ENCODE measurements around the gene PRIMPOL.

Gene PRIMPOL

DNA sequence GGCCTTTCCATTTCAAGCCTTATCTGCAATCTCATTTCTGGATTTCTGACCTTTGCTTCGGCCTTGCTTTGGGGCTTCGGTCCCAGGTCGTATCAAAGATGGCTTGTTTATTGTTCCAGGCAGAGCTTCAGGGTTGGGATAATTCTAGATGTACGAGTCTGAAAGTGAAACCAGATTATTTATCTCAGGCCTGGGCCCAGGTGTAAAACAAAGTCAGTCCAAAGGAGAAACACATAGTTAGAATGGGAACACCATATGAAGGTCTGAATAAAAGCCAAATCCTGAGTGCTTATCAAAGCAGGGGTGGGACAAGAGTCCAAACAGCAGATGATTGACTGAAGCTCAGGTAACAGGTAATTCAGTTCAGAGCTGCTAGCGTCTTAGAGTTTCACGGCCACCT is 17.1 kb downstream of the PRIMPOL start:
- Histone ChIP-seq H3K4me1 (ENCODE audit: control insufficient read depth, low read length) (peaks cover 16% of the 10 kb centered on the region), H4K20me1 (ENCODE audit: control insufficient read depth, insufficient read depth, low read depth, low read length) (no peaks in the 10 kb centered on the region), H3K9me2 (replicated peaks; ENCODE audit: control insufficient read depth, low read length) (no peaks in the 10 kb centered on the region), H3K4me2 (ENCODE audit: low read length) (no peak overlapping the region), H3F3A (ENCODE audit: control insufficient read depth, insufficient read depth) (peaks cover 6% of the 10 kb centered on the region; the same call in 1 of the 2 replicates), H3K27ac (ENCODE audit: low read depth, low read length) (no peak overlapping the region), H3K79me2 (ENCODE audit: control insufficient read depth, low read length) (no peaks in the 10 kb centered on the region), H3K9me3 (ENCODE audit: control insufficient read depth, insufficient read depth, low read length) (no peaks in the 10 kb centered on the region), H3K27me3 (ENCODE audit: control insufficient read depth, low read length) (no peaks in the 10 kb centered on the region), H3K36me3 (ENCODE audit: control insufficient read depth, low read length) (peaks cover 39% of the 10 kb centered on the region), H3K4me3 (ENCODE audit: low read length) (no peak overlapping the region)
- TF ChIP-seq, protein P1, sequence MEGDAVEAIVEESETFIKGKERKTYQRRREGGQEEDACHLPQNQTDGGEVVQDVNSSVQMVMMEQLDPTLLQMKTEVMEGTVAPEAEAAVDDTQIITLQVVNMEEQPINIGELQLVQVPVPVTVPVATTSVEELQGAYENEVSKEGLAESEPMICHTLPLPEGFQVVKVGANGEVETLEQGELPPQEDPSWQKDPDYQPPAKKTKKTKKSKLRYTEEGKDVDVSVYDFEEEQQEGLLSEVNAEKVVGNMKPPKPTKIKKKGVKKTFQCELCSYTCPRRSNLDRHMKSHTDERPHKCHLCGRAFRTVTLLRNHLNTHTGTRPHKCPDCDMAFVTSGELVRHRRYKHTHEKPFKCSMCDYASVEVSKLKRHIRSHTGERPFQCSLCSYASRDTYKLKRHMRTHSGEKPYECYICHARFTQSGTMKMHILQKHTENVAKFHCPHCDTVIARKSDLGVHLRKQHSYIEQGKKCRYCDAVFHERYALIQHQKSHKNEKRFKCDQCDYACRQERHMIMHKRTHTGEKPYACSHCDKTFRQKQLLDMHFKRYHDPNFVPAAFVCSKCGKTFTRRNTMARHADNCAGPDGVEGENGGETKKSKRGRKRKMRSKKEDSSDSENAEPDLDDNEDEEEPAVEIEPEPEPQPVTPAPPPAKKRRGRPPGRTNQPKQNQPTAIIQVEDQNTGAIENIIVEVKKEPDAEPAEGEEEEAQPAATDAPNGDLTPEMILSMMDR (IDR thresholded peaks at IDR 0.05; ENCODE audit: low read depth, low read length, poor library complexity, severe bottlenecking): no peak
- TF ChIP-seq EZH2phosphoT487 (IDR thresholded peaks at IDR 0.05; ENCODE audit: borderline replicate concordance, low read length): no peak

DNA sequence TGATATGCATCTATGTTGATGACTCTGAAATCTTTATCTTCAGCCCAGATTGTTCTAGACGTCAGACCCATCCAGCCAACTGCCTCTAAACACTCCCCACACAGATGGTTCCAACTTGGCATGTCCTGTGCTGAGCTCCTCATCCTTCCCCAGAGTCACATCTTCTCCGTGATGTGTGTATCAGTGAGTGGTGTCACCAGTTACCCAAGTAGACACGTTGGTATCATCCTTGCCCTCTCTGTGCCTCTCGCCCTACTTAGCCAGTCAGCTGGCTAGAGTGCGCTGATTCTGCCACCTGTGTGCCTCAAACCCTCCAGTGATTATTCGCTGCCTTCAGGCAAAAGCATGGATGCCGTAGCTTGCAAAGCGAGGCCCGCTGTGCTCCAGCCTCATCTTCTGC is 18.6 kb downstream of the PRIMPOL start:
- H3K27me3 ChIP-seq (ENCODE audit: control insufficient read depth, low read length): no peaks in the 10 kb centered on the region
- H3K4me1 ChIP-seq (ENCODE audit: control insufficient read depth, low read length): peaks cover 8% of the 10 kb centered on the region
- no peak overlapping the region for H3K27ac ChIP-seq (ENCODE audit: low read depth, low read length)
- no peaks in the 10 kb centered on the region for H3F3A ChIP-seq (ENCODE audit: control insufficient read depth, insufficient read depth)
- H3K4me2 ChIP-seq (ENCODE audit: low read length): no peak overlapping the region; the same call in 1 of the 2 replicates
- H3K4me3 ChIP-seq (ENCODE audit: low read length): no peak overlapping the region
- no peaks in the 10 kb centered on the region for H3K9me2 ChIP-seq (replicated peaks; ENCODE audit: control insufficient read depth, low read length)
- peaks cover 41% of the 10 kb centered on the region for H3K36me3 ChIP-seq (ENCODE audit: control insufficient read depth, low read length)
- H4K20me1 ChIP-seq (ENCODE audit: control insufficient read depth, insufficient read depth, low read depth, low read length): no peaks in the 10 kb centered on the region
- no peaks in the 10 kb centered on the region for H3K9me3 ChIP-seq (ENCODE audit: control insufficient read depth, insufficient read depth, low read length)
- no peaks in the 10 kb centered on the region for H3K79me2 ChIP-seq (ENCODE audit: control insufficient read depth, low read length)
- TF ChIP-seq EZH2phosphoT487 (IDR thresholded peaks at IDR 0.05; ENCODE audit: borderline replicate concordance, low read length): no peak

DNA sequence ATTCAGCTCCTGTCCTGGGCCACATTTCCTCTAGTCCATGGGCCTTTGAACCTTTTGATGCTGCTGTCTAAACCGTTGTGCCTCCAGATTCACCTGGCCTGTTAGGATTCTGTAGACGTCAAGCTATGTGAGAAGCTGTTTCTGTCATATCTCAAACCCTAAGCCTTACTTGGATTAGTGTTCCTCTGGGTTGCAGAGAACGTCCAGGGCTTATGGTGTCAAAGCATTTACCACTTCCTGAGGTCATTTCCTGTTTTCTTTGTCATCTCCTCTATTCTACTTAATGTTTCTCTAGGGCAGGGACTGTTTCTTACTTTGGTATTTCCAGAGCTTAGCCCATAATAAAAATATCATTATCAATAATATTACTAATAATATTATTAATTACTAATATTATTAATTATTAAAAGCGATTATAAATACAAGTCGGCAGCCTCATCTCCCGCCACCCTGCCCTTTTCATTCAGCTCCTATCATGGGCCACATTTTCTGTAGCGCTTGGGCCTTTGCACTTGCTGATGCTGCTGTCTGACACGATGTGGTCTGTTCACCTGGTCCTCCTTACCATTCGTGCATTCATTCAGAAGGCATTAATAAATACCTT is 19.1 kb downstream of the PRIMPOL start:
- Histone ChIP-seq H3K4me1 (ENCODE audit: control insufficient read depth, low read length) (peaks cover 8% of the 10 kb centered on the region), H3K9me2 (replicated peaks; ENCODE audit: control insufficient read depth, low read length) (no peaks in the 10 kb centered on the region), H3K79me2 (ENCODE audit: control insufficient read depth, low read length) (no peaks in the 10 kb centered on the region), H3K4me3 (ENCODE audit: low read length) (no peak overlapping the region), H3K4me2 (ENCODE audit: low read length) (no peak overlapping the region; the same call in 1 of the 2 replicates), H3F3A (ENCODE audit: control insufficient read depth, insufficient read depth) (no peaks in the 10 kb centered on the region), H3K27ac (ENCODE audit: low read depth, low read length) (no peak overlapping the region), H3K9me3 (ENCODE audit: control insufficient read depth, insufficient read depth, low read length) (no peaks in the 10 kb centered on the region), H4K20me1 (ENCODE audit: control insufficient read depth, insufficient read depth, low read depth, low read length) (no peaks in the 10 kb centered on the region), H3K27me3 (ENCODE audit: control insufficient read depth, low read length) (no peaks in the 10 kb centered on the region), H3K36me3 (ENCODE audit: control insufficient read depth, low read length) (peaks cover 39% of the 10 kb centered on the region)
- no peak for TF ChIP-seq EZH2phosphoT487 (IDR thresholded peaks at IDR 0.05; ENCODE audit: borderline replicate concordance, low read length)
- TF ChIP-seq, protein P1 (IDR thresholded peaks at IDR 0.05; ENCODE audit: low read depth, low read length, poor library complexity, severe bottlenecking): no peak

DNA sequence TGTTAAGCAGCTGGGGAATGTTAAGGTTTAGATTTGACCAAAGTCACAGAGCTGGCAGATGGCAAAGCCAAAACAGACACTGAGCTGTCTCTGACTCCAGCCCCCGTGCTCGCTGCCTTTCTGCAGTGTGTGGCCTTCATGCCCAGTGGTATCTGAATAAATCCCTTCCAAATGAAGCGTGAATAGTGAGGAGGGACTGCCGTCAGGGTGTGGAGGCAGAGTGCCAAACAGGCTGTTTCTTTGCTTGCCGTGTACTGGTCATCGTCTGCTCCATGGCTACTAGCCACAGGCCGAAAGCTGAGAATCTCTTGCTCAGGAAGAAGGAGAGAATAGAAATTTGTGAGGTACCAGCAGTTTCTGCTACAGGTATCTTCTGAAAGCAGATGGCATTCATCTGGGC is 19.7 kb downstream of the PRIMPOL start:
- no peaks in the 10 kb centered on the region for H3K9me2 ChIP-seq (replicated peaks; ENCODE audit: control insufficient read depth, low read length)
- H3K4me3 ChIP-seq (ENCODE audit: low read length): no peak overlapping the region
- H3K36me3 ChIP-seq (ENCODE audit: control insufficient read depth, low read length): peaks cover 44% of the 10 kb centered on the region

More for the DNA sequence above, 19.7 kb downstream of the PRIMPOL start:
- Histone ChIP-seq H3K4me2 (ENCODE audit: low read length) (no peak overlapping the region), H3K27me3 (ENCODE audit: control insufficient read depth, low read length) (no peaks in the 10 kb centered on the region), H3F3A (ENCODE audit: control insufficient read depth, insufficient read depth) (no peaks in the 10 kb centered on the region), H3K4me1 (ENCODE audit: control insufficient read depth, low read length) (peaks cover 8% of the 10 kb centered on the region), H3K79me2 (ENCODE audit: control insufficient read depth, low read length) (no peaks in the 10 kb centered on the region), H4K20me1 (ENCODE audit: control insufficient read depth, insufficient read depth, low read depth, low read length) (no peaks in the 10 kb centered on the region), H3K27ac (ENCODE audit: low read depth, low read length) (no peak overlapping the region), H3K9me3 (ENCODE audit: control insufficient read depth, insufficient read depth, low read length) (no peaks in the 10 kb centered on the region)
- TF ChIP-seq, protein P1 (IDR thresholded peaks at IDR 0.05; ENCODE audit: low read depth, low read length, poor library complexity, severe bottlenecking): no peak
- no peak for TF ChIP-seq EZH2phosphoT487 (IDR thresholded peaks at IDR 0.05; ENCODE audit: borderline replicate concordance, low read length)

All from DOHH2 (cell line).